ENCODE results near the gene ATP6V0E1. TPM values are rescaled to one million over a fixed set of nuclear protein-coding genes. Genes with fewer than 3 reads are reported as not detected.

The ATP6V0E1 gene
- total and polyA plus RNA-seq, 3 donors from 2014 or later, result 124 to 170 (median 134) TPM

DNA sequence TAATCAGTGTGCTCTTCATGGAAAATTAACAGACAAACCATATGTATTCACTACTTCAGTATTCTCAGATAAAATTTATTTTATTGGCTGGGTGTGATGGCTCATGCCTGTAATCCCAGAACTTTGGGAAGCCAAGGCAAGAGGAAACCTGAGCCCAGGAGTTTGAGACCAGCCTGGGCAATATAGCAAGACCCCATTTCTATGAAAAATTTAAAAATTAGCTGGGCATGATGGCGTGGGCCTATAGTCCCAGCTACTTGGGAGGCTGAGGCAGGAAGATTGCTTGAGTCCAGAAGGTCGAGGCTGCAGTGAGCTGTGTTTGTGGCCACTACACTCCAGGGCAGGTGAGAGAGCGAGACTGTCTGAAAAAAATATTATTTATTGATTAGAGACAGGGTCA, 49.2 kb downstream of the ATP6V0E1 start:
- H3K9me3 ChIP-seq, result no peaks in the 10 kb centered on the region
- TF ChIP-seq, protein P1, sequence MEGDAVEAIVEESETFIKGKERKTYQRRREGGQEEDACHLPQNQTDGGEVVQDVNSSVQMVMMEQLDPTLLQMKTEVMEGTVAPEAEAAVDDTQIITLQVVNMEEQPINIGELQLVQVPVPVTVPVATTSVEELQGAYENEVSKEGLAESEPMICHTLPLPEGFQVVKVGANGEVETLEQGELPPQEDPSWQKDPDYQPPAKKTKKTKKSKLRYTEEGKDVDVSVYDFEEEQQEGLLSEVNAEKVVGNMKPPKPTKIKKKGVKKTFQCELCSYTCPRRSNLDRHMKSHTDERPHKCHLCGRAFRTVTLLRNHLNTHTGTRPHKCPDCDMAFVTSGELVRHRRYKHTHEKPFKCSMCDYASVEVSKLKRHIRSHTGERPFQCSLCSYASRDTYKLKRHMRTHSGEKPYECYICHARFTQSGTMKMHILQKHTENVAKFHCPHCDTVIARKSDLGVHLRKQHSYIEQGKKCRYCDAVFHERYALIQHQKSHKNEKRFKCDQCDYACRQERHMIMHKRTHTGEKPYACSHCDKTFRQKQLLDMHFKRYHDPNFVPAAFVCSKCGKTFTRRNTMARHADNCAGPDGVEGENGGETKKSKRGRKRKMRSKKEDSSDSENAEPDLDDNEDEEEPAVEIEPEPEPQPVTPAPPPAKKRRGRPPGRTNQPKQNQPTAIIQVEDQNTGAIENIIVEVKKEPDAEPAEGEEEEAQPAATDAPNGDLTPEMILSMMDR (IDR thresholded peaks at IDR 0.05), result no peak
- TF ChIP-seq POLR2A (IDR thresholded peaks at IDR 0.05), result no peak
- no peak overlapping the region for H3K4me3 ChIP-seq
- no peak for DNase-seq
- H3K4me1 ChIP-seq, result peaks cover 36% of the 10 kb centered on the region
- 90 to 96% methylated on average over 3 of the region's 3 CpGs for WGBS, 2 donors
- H3K27ac ChIP-seq, result no peak overlapping the region
- H3K27me3 ChIP-seq, result no peaks in the 10 kb centered on the region
- intact Hi-C loops (cut with DNase I; ENCODE audit: low total_unique reads), result no loop called here
- no peaks in the 10 kb centered on the region for H3K36me3 ChIP-seq (ENCODE audit: low read depth, missing control alignments)

DNA sequence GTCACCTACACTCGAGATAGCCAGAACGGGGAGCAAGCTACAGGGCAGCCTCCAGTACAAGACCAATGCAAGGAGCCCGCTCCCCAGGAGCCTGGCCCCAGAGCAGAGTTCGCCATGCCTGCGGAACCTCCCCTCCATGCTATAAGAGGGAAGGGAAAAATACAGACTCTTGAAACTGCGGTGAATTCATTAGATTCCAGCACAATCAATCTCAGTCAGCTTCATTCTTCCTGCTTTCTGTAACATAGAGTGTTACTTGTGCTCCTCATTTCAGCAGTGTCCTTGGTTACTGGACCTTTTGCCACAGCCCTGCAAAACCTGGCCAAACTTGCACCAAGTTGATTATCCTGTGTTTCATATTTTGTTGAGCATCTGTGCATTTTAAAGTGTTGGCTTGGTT, 50.4 kb downstream of the ATP6V0E1 start:
- H3K27ac ChIP-seq, result no peak overlapping the region
- peaks cover 30% of the 10 kb centered on the region for H3K4me1 ChIP-seq
- no peaks in the 10 kb centered on the region for H3K27me3 ChIP-seq
- DNase-seq, result no peak
- TF ChIP-seq POLR2A (IDR thresholded peaks at IDR 0.05), result no peak
- TF ChIP-seq, protein P1 (IDR thresholded peaks at IDR 0.05), result no peak
- no peaks in the 10 kb centered on the region for H3K9me3 ChIP-seq
- no peak overlapping the region for H3K4me3 ChIP-seq
- intact Hi-C loops (cut with DNase I; ENCODE audit: low total_unique reads), result no loop called here
- H3K36me3 ChIP-seq (ENCODE audit: low read depth, missing control alignments), result no peaks in the 10 kb centered on the region
- WGBS, 2 donors, result 71 to 72% methylated on average over 6 of the region's 6 CpGs

DNA sequence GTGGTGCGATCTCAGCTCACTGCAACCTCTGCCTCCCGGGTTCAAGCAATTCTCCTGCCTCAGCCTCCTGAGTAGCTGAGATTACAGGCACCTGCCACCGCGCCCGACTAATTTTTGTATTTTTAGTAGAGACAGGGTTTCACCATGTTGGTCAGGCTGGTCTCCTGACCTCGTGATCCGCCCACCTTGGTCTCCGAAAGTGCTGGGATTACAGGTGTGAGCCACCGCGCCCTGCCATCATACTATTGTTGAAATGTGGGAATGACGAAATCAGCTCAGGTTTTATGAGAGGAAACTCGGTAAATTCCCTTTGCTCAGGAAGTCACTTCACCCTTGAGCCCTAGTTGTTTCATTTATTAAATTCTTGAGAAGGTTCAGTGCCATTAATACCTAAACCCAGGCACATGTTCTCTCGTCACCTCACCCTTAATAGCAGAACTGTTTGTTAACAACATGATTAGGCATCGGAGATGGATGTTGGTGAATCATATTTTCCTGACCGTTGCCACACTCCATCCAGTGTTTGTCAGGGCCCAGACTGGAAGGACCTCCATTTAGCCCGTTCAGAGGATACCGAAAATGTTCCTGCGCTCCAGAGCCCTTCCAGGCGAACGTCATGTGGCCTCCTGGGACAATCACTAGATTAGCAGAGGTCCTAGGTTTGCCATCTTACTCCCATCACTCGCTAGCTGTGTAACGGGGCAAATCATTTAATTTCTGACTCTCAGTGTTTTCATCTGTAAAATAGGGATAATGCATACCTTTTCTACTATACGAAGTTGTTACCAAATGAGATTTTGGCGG, 52.5 kb downstream of the ATP6V0E1 start:
- Histone ChIP-seq H3K4me3 (no peak overlapping the region), H3K9me3 (no peaks in the 10 kb centered on the region), H3K27me3 (no peaks in the 10 kb centered on the region), H3K36me3 (ENCODE audit: low read depth, missing control alignments) (no peaks in the 10 kb centered on the region), H3K4me1 (peaks cover 14% of the 10 kb centered on the region), H3K27ac (peak overlapping the region in 1 of 2 donors; percentile 32)
- WGBS, 2 donors, result 87 to 90% methylated on average over 24 of the region's 24 CpGs
- intact Hi-C loops (cut with DNase I; ENCODE audit: low total_unique reads), result no loop called here
- TF ChIP-seq, protein P1 (IDR thresholded peaks at IDR 0.05), result no peak
- no peak for TF ChIP-seq POLR2A (IDR thresholded peaks at IDR 0.05)
- no peak for DNase-seq

DNA sequence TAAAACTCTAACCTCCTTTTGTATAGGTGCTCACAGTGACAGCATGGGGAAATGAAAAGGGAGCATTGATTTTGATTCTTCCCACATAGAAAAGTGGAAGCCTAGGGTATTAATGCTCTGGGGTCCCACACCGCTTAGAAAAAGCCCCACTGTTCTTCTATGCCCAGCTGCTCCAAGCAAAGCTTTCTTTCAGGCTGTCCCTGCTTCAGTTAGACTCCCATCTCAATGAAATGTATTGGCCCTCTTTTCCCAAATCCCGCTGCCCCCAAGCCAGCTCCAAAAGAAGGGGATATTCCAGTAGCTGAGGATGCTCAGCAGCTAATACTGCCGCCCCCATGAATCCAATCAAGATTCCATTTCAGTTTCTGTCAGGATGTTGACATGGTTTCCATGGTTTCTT, 55.6 kb downstream of the ATP6V0E1 start:
- no peaks in the 10 kb centered on the region for H3K27me3 ChIP-seq
- no peak overlapping the region for H3K27ac ChIP-seq
- H3K9me3 ChIP-seq, result no peaks in the 10 kb centered on the region
- H3K4me3 ChIP-seq, result no peak overlapping the region
- peaks cover 8% of the 10 kb centered on the region for H3K4me1 ChIP-seq
- no peaks in the 10 kb centered on the region for H3K36me3 ChIP-seq (ENCODE audit: low read depth, missing control alignments)
- TF ChIP-seq, protein P1 (IDR thresholded peaks at IDR 0.05), result no peak
- no peak for TF ChIP-seq POLR2A (IDR thresholded peaks at IDR 0.05)
- WGBS, 2 donors, result 87 to 95% methylated on average over 3 of the region's 3 CpGs
- DNase-seq, result no peak
- intact Hi-C loops (cut with DNase I; ENCODE audit: low total_unique reads), result no loop called here

DNA sequence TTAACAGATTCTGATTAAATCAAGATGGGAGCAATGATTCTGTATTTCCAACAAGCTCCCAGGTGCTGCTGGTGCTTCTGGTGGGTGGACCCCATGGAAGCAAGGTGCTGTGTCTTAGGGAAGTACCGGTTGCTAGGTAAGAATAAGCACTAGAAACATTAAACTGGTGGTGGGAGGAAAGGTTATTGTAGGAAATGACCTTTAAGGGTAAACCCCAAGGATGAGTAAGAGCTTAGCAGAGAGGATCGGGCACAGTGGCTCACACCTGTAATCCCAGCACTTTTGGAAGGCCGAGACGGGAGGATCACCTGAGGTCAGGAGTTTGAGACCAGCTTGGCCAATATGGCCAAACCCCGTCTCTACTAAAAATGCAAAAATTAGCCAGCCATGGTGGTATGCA, 56.4 kb downstream of the ATP6V0E1 start:
- whole genome bisulfite sequencing, 2 donors, result 95% methylated on average over 5 of the region's 5 CpGs
- TF ChIP-seq, protein P1 (IDR thresholded peaks at IDR 0.05), result no peak
- no peak for TF ChIP-seq POLR2A (IDR thresholded peaks at IDR 0.05)
- H3K4me3 ChIP-seq, result no peak overlapping the region
- H3K27ac ChIP-seq, result no peak overlapping the region
- H3K27me3 ChIP-seq, result no peaks in the 10 kb centered on the region
- no peaks in the 10 kb centered on the region for H3K9me3 ChIP-seq
- intact Hi-C loops (cut with DNase I; ENCODE audit: low total_unique reads), result no loop called here
- DNase-seq, result peak; percentile 2
- no peaks in the 10 kb centered on the region for H3K36me3 ChIP-seq (ENCODE audit: low read depth, missing control alignments)
- peaks cover 4% of the 10 kb centered on the region for H3K4me1 ChIP-seq

All from testis (tissue), 3 donors.